Osteoblast (primary cell): Measurements from ENCODE around the gene INAVA. TPM values are rescaled to one million over a fixed set of nuclear protein-coding genes. Genes with fewer than 3 reads are reported as not detected.
"Not testable (repeated sequence)": the region's sequence is repeated elsewhere in the genome, so short reads cannot be mapped to it uniquely, and the experiment has no call there.

ENCODE experiments used
- DNase-seq: peaks from one replicate; pipeline ENCODE4 v3.0.0; 2011; ENCODE audit warnings: low spot score, mixed read lengths; ENCODE audit not compliant: insufficient read length; ENCODE audit errors: missing footprints
- H2AFZ ChIP-seq: 2 replicates; pipeline ENCODE4 v1.6.0; 2011; ENCODE audit warnings: mild to moderate bottlenecking, low read length
- H3K27ac ChIP-seq: 2 replicates; pipeline ENCODE4 v1.5.1; 2011; ENCODE audit warnings: mild to moderate bottlenecking, low read depth, low read length, moderate library complexity
- H3K27me3 ChIP-seq: 2 replicates; pipeline ENCODE4 v1.6.0; 2012; ENCODE audit warnings: mild to moderate bottlenecking, control low read depth, inconsistent platforms, low read length, moderate library complexity; ENCODE audit not compliant: insufficient read depth
- H3K36me3 ChIP-seq: 2 replicates; pipeline ENCODE4 v1.5.1; 2011; ENCODE audit warnings: mild to moderate bottlenecking, low read length, control low read depth, moderate library complexity; ENCODE audit not compliant: insufficient read depth
- H3K4me1 ChIP-seq: 2 replicates; pipeline ENCODE4 v1.5.1; 2011; ENCODE audit warnings: mild to moderate bottlenecking, low read length, control low read depth, moderate library complexity; ENCODE audit not compliant: insufficient read depth
- H3K4me2 ChIP-seq: 2 replicates; pipeline ENCODE4 v1.6.0; 2011; ENCODE audit warnings: mild to moderate bottlenecking, low read length; ENCODE audit not compliant: insufficient read depth
- H3K4me3 ChIP-seq: fragments of 200-600 bp; sonication (generic); 3 replicates; pipeline ENCODE4 v1.5.1; 2012; ENCODE audit warnings: mild to moderate bottlenecking, low read length, inconsistent platforms; ENCODE audit not compliant: insufficient read depth
- H3K79me2 ChIP-seq: 2 replicates; pipeline ENCODE4 v1.6.0; 2012; ENCODE audit warnings: mild to moderate bottlenecking, low read length, control low read depth, inconsistent platforms; ENCODE audit not compliant: insufficient read depth
- H3K9me3 ChIP-seq: 2 replicates; pipeline ENCODE4 v1.5.1; 2011; ENCODE audit warnings: low read depth, low read length, control low read depth
- H4K20me1 ChIP-seq: 2 replicates; pipeline ENCODE4 v1.6.0; 2012; ENCODE audit warnings: mild to moderate bottlenecking, low read length, control low read depth; ENCODE audit not compliant: insufficient read depth
- CTCF ChIP-seq: IDR thresholded peaks from 2 replicates; pipeline ENCODE4 v1.5.1; 2011; ENCODE audit warnings: mild to moderate bottlenecking, low read depth, low read length, moderate library complexity; ENCODE audit errors: extremely low read depth
- total RNA-seq: library from RNA; depleted of rRNA; stranded (reverse); fragments of >200 nt; gene quantifications from 2 replicates; pipeline ENCODE4 v1.2.3, GENCODE V29; 2012

The INAVA gene
- total RNA-seq, 1 donor, result 0.36 TPM

DNA sequence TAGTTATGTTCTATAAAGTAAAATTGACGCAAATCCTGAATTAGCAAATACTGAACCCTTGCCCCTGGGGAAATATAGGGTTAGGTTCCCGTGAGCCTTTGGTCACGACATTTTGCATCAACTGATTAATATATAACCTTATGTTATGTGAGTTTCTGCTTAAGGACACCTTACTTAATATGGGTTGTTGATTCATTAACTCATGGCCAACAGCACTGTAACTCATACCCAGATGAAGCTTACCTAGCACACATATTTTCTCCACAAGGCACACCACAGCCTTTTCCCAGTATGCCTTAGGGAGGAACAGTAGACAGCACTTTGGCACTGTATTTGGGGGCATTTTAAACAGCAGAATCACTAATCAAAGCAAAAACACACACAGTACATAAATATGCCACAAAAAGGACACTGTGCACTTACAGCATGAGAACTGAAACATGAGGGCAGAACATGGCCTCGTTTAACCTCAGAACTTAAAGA, 15.1 kb downstream of the INAVA start:
- Histone ChIP-seq H3K79me2 (no peaks in the 10 kb centered on the region), H3K27me3 (peaks cover 3% of the 10 kb centered on the region), H3K9me3 (no peaks in the 10 kb centered on the region), H3K36me3 (no peaks in the 10 kb centered on the region), H3K4me2 (no peak overlapping the region), H3K4me3 (no peak overlapping the region), H2AFZ (no peak overlapping the region), H4K20me1 (no peaks in the 10 kb centered on the region), H3K27ac (no peak overlapping the region), H3K4me1 (no peaks in the 10 kb centered on the region)
- DNase-seq, result no peak
- no peak for TF ChIP-seq CTCF

DNA sequence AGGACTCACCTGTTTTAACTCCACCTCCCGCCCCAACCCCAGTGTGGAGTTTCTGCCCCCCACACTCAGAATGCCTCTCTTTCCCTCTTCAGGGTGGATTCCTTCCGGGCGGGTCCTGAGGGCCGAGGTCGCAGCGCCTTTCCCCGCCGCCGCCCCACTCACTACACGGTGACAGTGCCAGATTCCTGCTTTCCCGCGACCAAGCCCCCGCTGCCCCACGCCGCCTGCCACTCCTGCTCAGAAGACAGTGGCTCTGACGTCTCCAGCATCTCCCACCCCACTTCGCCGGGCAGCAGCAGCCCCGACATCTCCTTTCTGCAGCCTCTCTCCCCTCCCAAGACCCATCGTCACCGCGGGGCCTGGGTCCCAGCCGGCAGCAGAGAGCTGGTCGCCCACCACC, 16.7 kb downstream of the INAVA start:
- Histone ChIP-seq H3K4me3 (no peak overlapping the region), H3K79me2 (no peaks in the 10 kb centered on the region), H3K4me2 (no peak overlapping the region), H3K36me3 (no peaks in the 10 kb centered on the region), H4K20me1 (no peaks in the 10 kb centered on the region), H3K4me1 (no peaks in the 10 kb centered on the region), H3K27me3 (peaks cover 3% of the 10 kb centered on the region), H3K9me3 (no peaks in the 10 kb centered on the region), H2AFZ (no peak overlapping the region), H3K27ac (no peak overlapping the region)
- TF ChIP-seq CTCF, result no peak
- no peak for DNase-seq

GRCh38 chr1:200911936-200912335, 17.2 kb downstream of the INAVA start:
- not testable (repeated sequence) for H3K27ac ChIP-seq, H2AFZ ChIP-seq, H3K36me3 ChIP-seq, H3K4me3 ChIP-seq, H3K4me2 ChIP-seq, H3K27me3 ChIP-seq, DNase-seq, H3K4me1 ChIP-seq, H4K20me1 ChIP-seq, H3K9me3 ChIP-seq, H3K79me2 ChIP-seq

- no peak for TF ChIP-seq CTCF
- Histone ChIP-seq H3K4me3 (no peak overlapping the region), H3K9me3 (no peaks in the 10 kb centered on the region), H3K4me2 (no peak overlapping the region), H3K27ac (no peak overlapping the region), H4K20me1 (no peaks in the 10 kb centered on the region), H3K79me2 (no peaks in the 10 kb centered on the region), H3K36me3 (no peaks in the 10 kb centered on the region), H2AFZ (no peak overlapping the region), H3K27me3 (peaks cover 3% of the 10 kb centered on the region), H3K4me1 (no peaks in the 10 kb centered on the region)
- DNase-seq, result peak; percentile 61
Observed at GRCh38 chr1:200912737-200913407, 18.2 kb downstream of the INAVA start.
